Measurements from ENCODE around the gene CLEC16A.

DNA sequence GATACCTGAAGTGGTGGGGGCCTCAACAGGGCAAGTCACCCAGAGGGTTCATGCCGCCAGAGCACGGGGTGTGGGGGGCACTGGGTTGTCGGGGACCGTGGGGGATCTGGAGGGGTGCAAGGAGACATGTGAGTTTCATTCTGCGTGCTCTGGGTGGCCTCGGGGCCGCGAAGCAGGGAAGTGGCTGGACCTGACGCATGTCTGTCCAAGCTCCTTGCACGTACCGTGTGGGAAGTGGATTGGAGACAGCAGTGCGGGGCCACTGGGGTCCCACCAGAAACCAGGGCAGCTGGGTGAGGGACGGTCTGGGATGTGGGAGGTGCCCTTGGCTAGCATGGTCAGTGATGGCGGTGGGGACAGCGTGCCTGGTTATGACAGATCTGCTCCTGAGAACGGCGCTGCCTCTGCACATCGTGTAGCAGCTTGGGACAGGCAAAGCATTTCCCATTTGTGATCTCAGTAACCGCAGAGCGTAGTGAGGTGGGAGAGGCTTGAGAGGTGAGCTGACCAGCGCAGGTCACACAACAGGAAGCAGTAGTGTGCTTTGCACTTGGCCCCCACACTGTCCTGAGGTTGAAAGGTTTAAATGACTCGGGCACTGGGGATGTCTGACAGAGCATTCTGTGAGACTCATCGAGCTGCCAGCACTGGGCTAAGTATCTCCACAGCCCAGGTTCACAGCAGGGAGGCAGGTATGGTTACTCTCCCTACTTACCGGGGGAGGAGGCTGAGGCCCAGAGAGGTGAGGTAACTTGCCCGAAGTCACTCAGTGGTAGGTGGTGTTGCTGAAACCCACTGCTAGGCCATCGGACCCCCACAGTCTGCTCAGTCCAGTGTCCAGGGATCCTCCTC, 197.3 kb downstream of the CLEC16A start:
- TF ChIP-seq POLR2AphosphoS5 (IDR thresholded peaks at IDR 0.05; ENCODE audit: low read depth, low read length) (no peak), POLR2A (IDR thresholded peaks at IDR 0.05; ENCODE audit: low read depth, low read length) (no peak), TAF1 (IDR thresholded peaks at IDR 0.05; ENCODE audit: low read depth, low read length) (no peak), SPI1 (IDR thresholded peaks at IDR 0.05; ENCODE audit: low read depth, low read length) (no peak), POU2F2 (IDR thresholded peaks at IDR 0.05; ENCODE audit: low read depth, low read length) (no peak)

Measured in GM12891 (cell line).